HT-29 (cell line): ENCODE data around the gene TBC1D16. TPM values are rescaled to one million over a fixed set of nuclear protein-coding genes. Genes with fewer than 3 reads are reported as not detected.
A peak's percentile ranks its signal among the peaks of the same experiment; 100 is the strongest.

ENCODE experiments used
- DNase-seq: peaks from one replicate; pipeline ENCODE4 v3.0.0-alpha.2; 2015; ENCODE audit warnings: low spot score
- total RNA-seq: library from RNA; depleted of rRNA; stranded (reverse); fragments of >200 nt; shearing (Covaris generic); gene quantifications from 2 replicates; pipeline ENCODE4 v1.2.3, GENCODE V29; 2014

TBC1D16 gene
- total RNA-seq, 1 experiment from 2014 or later: 24.6 TPM

- DNase-seq: no peak
Observed at GRCh38 chr17:79941088-79942010, 94.3 kb downstream of the TBC1D16 start.

GRCh38 chr17:79940459-79941087, 95.1 kb downstream of the TBC1D16 start:
- DNase-seq: no peak

- DNase-seq: no peak
Observed at GRCh38 chr17:79939755-79940458, 95.8 kb downstream of the TBC1D16 start.

DNA sequence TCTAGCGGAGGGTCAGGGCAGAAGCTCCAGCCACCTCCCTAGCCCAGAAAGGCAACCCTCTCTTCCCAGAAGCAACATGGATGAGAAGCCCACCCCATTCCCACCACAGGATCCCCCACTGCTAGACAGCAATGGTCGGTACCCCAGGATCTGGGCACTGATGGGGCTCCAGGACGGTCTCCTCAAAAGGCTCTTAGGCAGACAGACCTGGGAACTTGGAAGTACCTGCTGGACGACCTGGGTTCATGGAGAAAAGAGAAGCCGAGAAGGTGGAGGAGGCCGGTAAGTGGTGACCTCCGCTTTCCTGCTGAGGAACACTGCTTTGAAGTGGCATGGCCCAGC, 96.6 kb downstream of the TBC1D16 start:
- no peak for DNase-seq

- no peak for DNase-seq
Observed at GRCh38 chr17:79938336-79939093, 97.2 kb downstream of the TBC1D16 start.

DNA sequence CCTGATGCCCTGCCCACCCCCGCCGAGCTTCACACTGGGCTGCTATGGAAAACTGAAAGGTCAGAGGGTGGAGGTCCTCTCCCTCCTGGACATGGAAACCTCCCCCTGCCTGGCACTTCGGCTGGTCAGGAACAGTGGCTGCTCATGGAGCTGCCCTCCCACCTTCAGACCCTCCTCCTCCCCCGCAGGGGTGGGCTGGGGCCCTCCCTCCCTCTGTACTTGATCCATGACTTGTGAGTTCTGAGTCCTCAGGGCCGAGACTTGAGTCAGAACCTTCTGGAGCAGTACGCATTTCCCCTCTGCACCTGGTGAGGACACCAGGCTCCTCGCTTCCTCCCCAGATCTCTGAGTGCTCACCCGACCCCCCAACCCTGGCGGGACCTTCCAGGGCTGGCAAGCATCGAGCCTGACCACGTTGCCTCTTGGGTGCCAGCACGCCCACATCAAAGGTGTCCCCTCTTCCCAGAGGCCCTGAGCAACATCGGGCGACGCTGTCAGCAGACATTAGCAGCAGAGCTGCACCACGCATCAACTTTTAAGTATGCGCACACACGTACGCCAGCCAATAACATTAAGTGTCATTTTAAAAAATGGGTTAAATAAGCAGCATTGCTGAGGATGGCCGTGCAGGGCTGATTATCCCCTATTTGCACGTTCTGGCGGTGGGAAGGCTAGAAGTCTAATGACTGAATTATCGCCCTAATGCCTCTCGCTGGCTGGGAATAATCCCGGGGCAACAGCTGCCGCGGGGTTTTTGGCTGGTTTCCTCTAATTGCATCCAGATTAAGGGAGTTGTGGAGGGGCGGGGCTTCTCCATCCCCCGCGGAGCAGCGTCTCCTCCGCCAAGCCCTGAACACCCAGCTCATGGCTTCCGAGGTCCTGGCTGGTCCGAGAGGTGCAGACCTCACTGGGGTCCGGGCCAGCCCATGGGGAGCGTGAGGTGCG, 98.0 kb downstream of the TBC1D16 start:
- no peak for DNase-seq

- DNase-seq: no peak
Observed at GRCh38 chr17:79936641-79937381, 98.9 kb downstream of the TBC1D16 start.

DNA sequence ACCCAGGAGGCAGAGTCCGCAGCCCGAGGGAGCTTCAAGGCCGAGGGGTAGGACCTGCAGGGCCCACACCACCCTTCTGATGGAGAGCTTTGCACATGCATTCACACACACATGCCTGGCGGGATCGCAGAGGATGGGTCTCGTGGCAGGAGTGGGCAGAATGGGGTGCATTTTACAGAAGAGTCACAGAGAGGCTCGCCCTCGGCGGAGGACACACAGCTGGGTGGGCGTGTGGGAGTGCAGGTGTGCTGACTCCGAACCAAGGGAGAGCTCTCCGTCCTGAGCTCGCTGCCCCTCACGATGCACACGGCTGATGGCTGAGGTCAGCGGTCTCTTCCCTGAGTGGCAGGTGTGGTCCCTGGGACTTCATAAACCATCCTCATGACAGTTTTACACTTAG, 99.6 kb downstream of the TBC1D16 start:
- no peak for DNase-seq

- no peak for DNase-seq
Observed at GRCh38 chr17:79935197-79935885, 100.3 kb downstream of the TBC1D16 start.

DNA sequence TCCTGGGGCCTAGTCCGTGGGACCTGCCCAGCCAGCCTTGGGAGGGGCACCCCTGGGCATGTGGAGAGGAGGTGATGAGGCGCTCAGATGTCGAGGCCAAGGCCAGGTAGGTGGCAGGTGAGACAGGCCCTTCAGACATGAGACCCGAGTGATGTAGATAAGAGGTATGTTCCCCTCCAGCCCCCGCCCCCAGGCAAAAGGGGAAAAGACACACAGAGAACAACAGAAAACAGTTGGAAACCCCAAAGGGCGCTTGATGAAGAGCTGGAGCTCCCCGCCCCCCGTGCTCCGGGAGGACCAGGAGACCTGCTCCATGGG, 101.1 kb downstream of the TBC1D16 start:
- DNase-seq: no peak

GRCh38 chr17:79933863-79934652, 101.6 kb downstream of the TBC1D16 start:
- DNase-seq: peak; percentile 49

- DNase-seq: no peak
Observed at GRCh38 chr17:79932451-79933306, 103.0 kb downstream of the TBC1D16 start.

- no peak for DNase-seq
Observed at GRCh38 chr17:79931817-79932309, 103.8 kb downstream of the TBC1D16 start.

DNA sequence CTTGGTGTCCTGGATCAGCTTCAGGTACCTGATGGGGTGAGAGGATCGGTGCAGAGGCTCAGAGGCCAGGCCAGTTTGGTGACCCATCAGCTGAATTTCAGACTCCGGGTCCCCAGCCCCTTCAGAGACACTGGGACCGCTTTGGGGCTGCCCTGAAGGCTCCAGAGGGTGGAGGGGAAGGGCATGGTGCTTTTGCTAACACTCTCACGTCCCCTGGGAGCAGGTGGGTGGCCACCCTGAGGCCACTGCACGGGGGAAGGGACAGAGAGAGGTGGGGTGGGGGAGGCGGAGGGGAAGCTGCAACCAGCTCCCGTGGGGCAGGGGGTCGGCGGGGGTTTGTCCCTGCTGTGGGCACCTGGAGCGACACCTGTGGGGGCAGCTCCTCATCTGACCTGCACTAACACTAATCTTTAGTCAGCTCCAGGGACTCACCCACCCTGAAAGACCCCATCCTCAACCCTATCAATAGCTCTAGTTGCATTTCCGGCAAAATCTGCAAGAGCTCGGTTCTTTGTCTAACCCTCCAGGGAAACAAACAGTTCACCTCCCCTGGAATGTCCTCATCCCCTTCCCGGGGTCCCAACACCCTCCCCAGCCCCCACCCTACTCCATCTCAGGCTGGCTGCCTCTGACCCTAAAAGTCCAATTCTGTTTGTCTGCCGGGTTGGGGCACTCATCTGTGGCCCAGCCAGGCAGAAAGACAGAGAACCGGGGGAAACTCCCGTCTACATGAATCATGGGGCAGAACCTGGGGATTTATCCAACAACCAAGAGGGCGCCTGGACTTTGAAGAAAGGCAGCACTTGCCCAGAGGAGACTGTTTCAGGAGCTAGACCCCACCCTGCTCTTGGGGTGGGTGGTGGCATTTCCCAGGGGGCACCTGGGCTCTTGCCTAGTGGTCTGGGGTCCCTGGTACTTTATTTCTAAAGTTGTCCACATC, 104.5 kb downstream of the TBC1D16 start:
- no peak for DNase-seq

GRCh38 chr17:79930062-79930876, 105.4 kb downstream of the TBC1D16 start:
- DNase-seq: no peak
